Muscle of leg (tissue), 11 donors: ENCODE results near the gene MSMB. TPM values are rescaled to one million over a fixed set of nuclear protein-coding genes. Genes with fewer than 3 reads are reported as not detected.

Source experiments
- DNase-seq: peaks from one replicate; pipeline ENCODE4 v3.0.0; 2013
- H3K27ac ChIP-seq: one replicate; pipeline ENCODE4 v1.5.1; 2013; ENCODE audit warnings: mild to moderate bottlenecking, low read length, control low read depth
- H3K27me3 ChIP-seq: one replicate; pipeline ENCODE4 v1.6.1; 2013; ENCODE audit warnings: low read length; ENCODE audit not compliant: control insufficient read depth, insufficient read depth
- H3K36me3 ChIP-seq: one replicate; pipeline ENCODE4 v1.6.1; 2013; ENCODE audit warnings: low read length; ENCODE audit not compliant: control insufficient read depth, insufficient read depth
- H3K4me1 ChIP-seq: one replicate; pipeline ENCODE4 v1.6.1; 2013; ENCODE audit warnings: low read length; ENCODE audit not compliant: control insufficient read depth, insufficient read depth
- H3K4me3 ChIP-seq: one replicate; pipeline ENCODE4 v1.5.1; 2013; ENCODE audit warnings: low read length, control low read depth
- H3K9me3 ChIP-seq: replicated peaks from 2 replicates; pipeline ENCODE4 v1.6.1; 2013; ENCODE audit warnings: low read depth, low read length; ENCODE audit not compliant: control insufficient read depth
- WGBS: methylation state at CpG from one replicate; pipeline ENCODE4 v1.1.5; 2013; ENCODE audit warnings: missing lambda C conversion rate; ENCODE audit not compliant: insufficient coverage; 5-methylcytosine and 5-hydroxymethylcytosine counted together
- polyA plus RNA-seq, 8 donors: library from polyadenylated mRNA; unstranded; fragments of 120-200 nt; gene quantifications; one replicate each; pipeline versions ENCODE4 v1.2.1 to v1.2.3, GENCODE V29; 2013; ENCODE audit warnings: inconsistent platforms in 1 of 8, low replicate concordance in 1 of 8; ENCODE audit not compliant: insufficient read length in 8 of 8, insufficient read depth in 1 of 8
- total RNA-seq: library from RNA; stranded (reverse); fragments of 120-200 nt; gene quantifications from one replicate; pipeline ENCODE4 v1.2.4, GENCODE V29; 2013

The MSMB gene
- total and polyA plus RNA-seq, 9 donors = not detected

GRCh38 chr10:46084321-46085165 is 38.5 kb upstream of the MSMB start:
- H3K27me3 ChIP-seq = no peaks in the 10 kb centered on the region
- no peaks in the 10 kb centered on the region for H3K4me1 ChIP-seq
- 92% methylated on average over 2 of the region's 12 CpGs for WGBS
- no peaks in the 10 kb centered on the region for H3K36me3 ChIP-seq
- no peaks in the 10 kb centered on the region for H3K9me3 ChIP-seq
- no peak overlapping the region for H3K4me3 ChIP-seq
- no peak overlapping the region for H3K27ac ChIP-seq
- DNase-seq = no peak

GRCh38 chr10:46080886-46081285 is 34.8 kb upstream of the MSMB start:
- Histone ChIP-seq H3K4me3 (no peak overlapping the region), H3K27me3 (no peaks in the 10 kb centered on the region), H3K4me1 (no peaks in the 10 kb centered on the region), H3K36me3 (no peaks in the 10 kb centered on the region), H3K27ac (no peak overlapping the region), H3K9me3 (no peaks in the 10 kb centered on the region)
- no peak for DNase-seq
- WGBS = 100% methylated on average over 1 of the region's 2 CpGs

GRCh38 chr10:46079831-46080585 is 33.9 kb upstream of the MSMB start:
- H3K27me3 ChIP-seq = no peaks in the 10 kb centered on the region
- no peak for DNase-seq
- no peaks in the 10 kb centered on the region for H3K36me3 ChIP-seq
- H3K27ac ChIP-seq = no peak overlapping the region
- no peaks in the 10 kb centered on the region for H3K4me1 ChIP-seq
- WGBS = 90% methylated on average over 1 of the region's 4 CpGs
- H3K4me3 ChIP-seq = no peak overlapping the region
- no peaks in the 10 kb centered on the region for H3K9me3 ChIP-seq

- Histone ChIP-seq H3K27ac (no peak overlapping the region), H3K4me3 (no peak overlapping the region), H3K36me3 (no peaks in the 10 kb centered on the region), H3K27me3 (no peaks in the 10 kb centered on the region), H3K4me1 (no peaks in the 10 kb centered on the region), H3K9me3 (no peaks in the 10 kb centered on the region)
- WGBS = 48% methylated on average over 2 of the region's 5 CpGs
- DNase-seq = no peak
Measured at GRCh38 chr10:46077731-46078413, 31.8 kb upstream of the MSMB start.

- H3K27ac ChIP-seq = no peak overlapping the region
- no peaks in the 10 kb centered on the region for H3K36me3 ChIP-seq
- H3K27me3 ChIP-seq = no peaks in the 10 kb centered on the region
- no peak for DNase-seq
- no peaks in the 10 kb centered on the region for H3K4me1 ChIP-seq
- no peak overlapping the region for H3K4me3 ChIP-seq
- no CpG with 5 or more reads among the region's 4 CpGs for WGBS
- H3K9me3 ChIP-seq = no peaks in the 10 kb centered on the region
Measured at GRCh38 chr10:46077141-46077554, 31.1 kb upstream of the MSMB start.

- H3K4me3 ChIP-seq = no peak overlapping the region
- DNase-seq = no peak
- no peak overlapping the region for H3K27ac ChIP-seq
- WGBS = 79% methylated on average over 3 of the region's 3 CpGs
- H3K4me1 ChIP-seq = no peaks in the 10 kb centered on the region
- no peaks in the 10 kb centered on the region for H3K9me3 ChIP-seq
- H3K27me3 ChIP-seq = no peaks in the 10 kb centered on the region
- no peaks in the 10 kb centered on the region for H3K36me3 ChIP-seq
Measured at GRCh38 chr10:46075869-46076268, 29.8 kb upstream of the MSMB start.

- no peak overlapping the region for H3K27ac ChIP-seq
- WGBS = 25% methylated on average over 2 of the region's 4 CpGs
- no peak overlapping the region for H3K4me3 ChIP-seq
- DNase-seq = no peak
- no peaks in the 10 kb centered on the region for H3K27me3 ChIP-seq
- no peaks in the 10 kb centered on the region for H3K9me3 ChIP-seq
- H3K4me1 ChIP-seq = no peaks in the 10 kb centered on the region
- H3K36me3 ChIP-seq = no peaks in the 10 kb centered on the region
Measured at GRCh38 chr10:46074196-46074946, 28.3 kb upstream of the MSMB start.

- Histone ChIP-seq H3K36me3 (no peaks in the 10 kb centered on the region), H3K27me3 (no peaks in the 10 kb centered on the region), H3K27ac (no peak overlapping the region), H3K4me1 (no peaks in the 10 kb centered on the region), H3K4me3 (no peak overlapping the region), H3K9me3 (no peaks in the 10 kb centered on the region)
- no CpG with 5 or more reads among the region's 1 CpG for WGBS
- DNase-seq = no peak
Measured at GRCh38 chr10:46073564-46073963, 27.5 kb upstream of the MSMB start.

GRCh38 chr10:46070749-46071148 is 24.7 kb upstream of the MSMB start:
- no peak for DNase-seq
- Histone ChIP-seq H3K36me3 (no peaks in the 10 kb centered on the region), H3K4me3 (no peak overlapping the region), H3K4me1 (no peaks in the 10 kb centered on the region), H3K27ac (no peak overlapping the region), H3K9me3 (no peaks in the 10 kb centered on the region), H3K27me3 (no peaks in the 10 kb centered on the region)
- WGBS = 20% methylated on average over 5 of the region's 6 CpGs
